ENCODE results near the gene PXDC1.

PXDC1 gene

GRCh38 chr6:3710403-3710802 is 41.1 kb downstream of the PXDC1 start:
- no peak overlapping the region for H3K27ac ChIP-seq (ENCODE audit: insufficient read depth, low read depth, low read length, poor library complexity, severe bottlenecking)
- no peaks in the 10 kb centered on the region for H3K9me3 ChIP-seq (ENCODE audit: control insufficient read depth, low read length)
- H3K36me3 ChIP-seq (ENCODE audit: control insufficient read depth, insufficient read depth, low read length): no peaks in the 10 kb centered on the region
- WGBS, 2 experiments: 87 to 88% methylated on average over 7 of the region's 7 CpGs
- peaks cover 6% of the 10 kb centered on the region for H3K4me1 ChIP-seq (ENCODE audit: control insufficient read depth, insufficient read depth, low read length)
- H3K4me3 ChIP-seq (ENCODE audit: insufficient read depth, low read depth, low read length): no peak overlapping the region
- no peaks in the 10 kb centered on the region for H3K27me3 ChIP-seq (ENCODE audit: control insufficient read depth, insufficient read depth, low read length, poor library complexity, severe bottlenecking)

- H3K4me3 ChIP-seq (ENCODE audit: insufficient read depth, low read depth, low read length): no peak overlapping the region
- no peaks in the 10 kb centered on the region for H3K36me3 ChIP-seq (ENCODE audit: control insufficient read depth, insufficient read depth, low read length)
- H3K27me3 ChIP-seq (ENCODE audit: control insufficient read depth, insufficient read depth, low read length, poor library complexity, severe bottlenecking): no peaks in the 10 kb centered on the region
- no peaks in the 10 kb centered on the region for H3K9me3 ChIP-seq (ENCODE audit: control insufficient read depth, low read length)
- peaks cover 6% of the 10 kb centered on the region for H3K4me1 ChIP-seq (ENCODE audit: control insufficient read depth, insufficient read depth, low read length)
- no peak overlapping the region for H3K27ac ChIP-seq (ENCODE audit: insufficient read depth, low read depth, low read length, poor library complexity, severe bottlenecking)
- WGBS, 2 experiments: 92 to 94% methylated on average over 4 of the region's 4 CpGs
Measured at GRCh38 chr6:3708540-3708939, 43.0 kb downstream of the PXDC1 start.

GRCh38 chr6:3707751-3708412 is 43.6 kb downstream of the PXDC1 start:
- no peaks in the 10 kb centered on the region for H3K9me3 ChIP-seq (ENCODE audit: control insufficient read depth, low read length)
- no peak overlapping the region for H3K27ac ChIP-seq (ENCODE audit: insufficient read depth, low read depth, low read length, poor library complexity, severe bottlenecking)
- no peaks in the 10 kb centered on the region for H3K36me3 ChIP-seq (ENCODE audit: control insufficient read depth, insufficient read depth, low read length)
- no peak overlapping the region for H3K4me3 ChIP-seq (ENCODE audit: insufficient read depth, low read depth, low read length)
- no peaks in the 10 kb centered on the region for H3K27me3 ChIP-seq (ENCODE audit: control insufficient read depth, insufficient read depth, low read length, poor library complexity, severe bottlenecking)
- H3K4me1 ChIP-seq (ENCODE audit: control insufficient read depth, insufficient read depth, low read length): peaks cover 3% of the 10 kb centered on the region
- WGBS, 2 experiments: 93% methylated on average over 10 of the region's 10 CpGs

GRCh38 chr6:3707024-3707423 is 44.5 kb downstream of the PXDC1 start:
- WGBS, 2 experiments: 90 to 100% methylated on average over 2 of the region's 2 CpGs
- Histone ChIP-seq H3K4me1 (ENCODE audit: control insufficient read depth, insufficient read depth, low read length) (no peaks in the 10 kb centered on the region), H3K36me3 (ENCODE audit: control insufficient read depth, insufficient read depth, low read length) (no peaks in the 10 kb centered on the region), H3K27ac (ENCODE audit: insufficient read depth, low read depth, low read length, poor library complexity, severe bottlenecking) (no peak overlapping the region), H3K27me3 (ENCODE audit: control insufficient read depth, insufficient read depth, low read length, poor library complexity, severe bottlenecking) (no peaks in the 10 kb centered on the region), H3K9me3 (ENCODE audit: control insufficient read depth, low read length) (no peaks in the 10 kb centered on the region), H3K4me3 (ENCODE audit: insufficient read depth, low read depth, low read length) (no peak overlapping the region)

GRCh38 chr6:3706547-3706946 is 45.0 kb downstream of the PXDC1 start:
- Histone ChIP-seq H3K36me3 (ENCODE audit: control insufficient read depth, insufficient read depth, low read length) (no peaks in the 10 kb centered on the region), H3K4me1 (ENCODE audit: control insufficient read depth, insufficient read depth, low read length) (no peaks in the 10 kb centered on the region), H3K27me3 (ENCODE audit: control insufficient read depth, insufficient read depth, low read length, poor library complexity, severe bottlenecking) (no peaks in the 10 kb centered on the region), H3K9me3 (ENCODE audit: control insufficient read depth, low read length) (no peaks in the 10 kb centered on the region), H3K27ac (ENCODE audit: insufficient read depth, low read depth, low read length, poor library complexity, severe bottlenecking) (no peak overlapping the region), H3K4me3 (ENCODE audit: insufficient read depth, low read depth, low read length) (no peak overlapping the region)
- 93 to 96% methylated on average over 4 of the region's 4 CpGs for WGBS, 2 experiments

GRCh38 chr6:3701631-3702030 is 49.9 kb downstream of the PXDC1 start:
- H3K27me3 ChIP-seq (ENCODE audit: control insufficient read depth, insufficient read depth, low read length, poor library complexity, severe bottlenecking): no peaks in the 10 kb centered on the region
- no peaks in the 10 kb centered on the region for H3K9me3 ChIP-seq (ENCODE audit: control insufficient read depth, low read length)
- no peak overlapping the region for H3K4me3 ChIP-seq (ENCODE audit: insufficient read depth, low read depth, low read length)
- WGBS, 2 experiments: 91 to 96% methylated on average over 5 of the region's 5 CpGs
- H3K4me1 ChIP-seq (ENCODE audit: control insufficient read depth, insufficient read depth, low read length): no peaks in the 10 kb centered on the region
- H3K27ac ChIP-seq (ENCODE audit: insufficient read depth, low read depth, low read length, poor library complexity, severe bottlenecking): no peak overlapping the region
- H3K36me3 ChIP-seq (ENCODE audit: control insufficient read depth, insufficient read depth, low read length): no peaks in the 10 kb centered on the region

- 91 to 95% methylated on average over 3 of the region's 3 CpGs for WGBS, 2 experiments
- H3K9me3 ChIP-seq (ENCODE audit: control insufficient read depth, low read length): no peaks in the 10 kb centered on the region
- no peak overlapping the region for H3K27ac ChIP-seq (ENCODE audit: insufficient read depth, low read depth, low read length, poor library complexity, severe bottlenecking)
- no peak overlapping the region for H3K4me3 ChIP-seq (ENCODE audit: insufficient read depth, low read depth, low read length)
- peaks cover 3% of the 10 kb centered on the region for H3K4me1 ChIP-seq (ENCODE audit: control insufficient read depth, insufficient read depth, low read length)
- H3K27me3 ChIP-seq (ENCODE audit: control insufficient read depth, insufficient read depth, low read length, poor library complexity, severe bottlenecking): no peaks in the 10 kb centered on the region
- H3K36me3 ChIP-seq (ENCODE audit: control insufficient read depth, insufficient read depth, low read length): no peaks in the 10 kb centered on the region
Measured at GRCh38 chr6:3699231-3699630, 52.3 kb downstream of the PXDC1 start.

- WGBS, 2 experiments: 95 to 97% methylated on average over 5 of the region's 5 CpGs
- Histone ChIP-seq H3K27ac (ENCODE audit: insufficient read depth, low read depth, low read length, poor library complexity, severe bottlenecking) (no peak overlapping the region), H3K36me3 (ENCODE audit: control insufficient read depth, insufficient read depth, low read length) (no peaks in the 10 kb centered on the region), H3K4me1 (ENCODE audit: control insufficient read depth, insufficient read depth, low read length) (peaks cover 3% of the 10 kb centered on the region), H3K4me3 (ENCODE audit: insufficient read depth, low read depth, low read length) (no peak overlapping the region), H3K27me3 (ENCODE audit: control insufficient read depth, insufficient read depth, low read length, poor library complexity, severe bottlenecking) (no peaks in the 10 kb centered on the region), H3K9me3 (ENCODE audit: control insufficient read depth, low read length) (no peaks in the 10 kb centered on the region)
Measured at GRCh38 chr6:3698021-3698420, 53.5 kb downstream of the PXDC1 start.

- WGBS, 2 experiments: 88 to 93% methylated on average over 1 of the region's 1 CpG
- no peak overlapping the region for H3K4me3 ChIP-seq (ENCODE audit: insufficient read depth, low read depth, low read length)
- H3K27me3 ChIP-seq (ENCODE audit: control insufficient read depth, insufficient read depth, low read length, poor library complexity, severe bottlenecking): no peaks in the 10 kb centered on the region
- H3K9me3 ChIP-seq (ENCODE audit: control insufficient read depth, low read length): no peaks in the 10 kb centered on the region
- H3K27ac ChIP-seq (ENCODE audit: insufficient read depth, low read depth, low read length, poor library complexity, severe bottlenecking): no peak overlapping the region
- peaks cover 3% of the 10 kb centered on the region for H3K4me1 ChIP-seq (ENCODE audit: control insufficient read depth, insufficient read depth, low read length)
- H3K36me3 ChIP-seq (ENCODE audit: control insufficient read depth, insufficient read depth, low read length): no peaks in the 10 kb centered on the region
Measured at GRCh38 chr6:3697609-3698008, 53.9 kb downstream of the PXDC1 start.

- no peak overlapping the region for H3K4me3 ChIP-seq (ENCODE audit: insufficient read depth, low read depth, low read length)
- no peak overlapping the region for H3K27ac ChIP-seq (ENCODE audit: insufficient read depth, low read depth, low read length, poor library complexity, severe bottlenecking)
- H3K36me3 ChIP-seq (ENCODE audit: control insufficient read depth, insufficient read depth, low read length): no peaks in the 10 kb centered on the region
- peaks cover 3% of the 10 kb centered on the region for H3K4me1 ChIP-seq (ENCODE audit: control insufficient read depth, insufficient read depth, low read length)
- H3K9me3 ChIP-seq (ENCODE audit: control insufficient read depth, low read length): no peaks in the 10 kb centered on the region
- H3K27me3 ChIP-seq (ENCODE audit: control insufficient read depth, insufficient read depth, low read length, poor library complexity, severe bottlenecking): no peaks in the 10 kb centered on the region
- WGBS, 2 experiments: 77 to 81% methylated on average over 5 of the region's 5 CpGs
Measured at GRCh38 chr6:3696525-3697088, 54.9 kb downstream of the PXDC1 start.

Measured in ectodermal cell (in vitro differentiated cells).